Thymus (tissue), 11 donors: ENCODE results near the gene DROSHA. TPM values are rescaled to one million over a fixed set of nuclear protein-coding genes. Genes with fewer than 3 reads are reported as not detected.
"Not testable (repeated sequence)": the region's sequence is repeated elsewhere in the genome, so short reads cannot be mapped to it uniquely, and the experiment has no call there.

Experiments used
- DNase-seq, 9 donors: peaks; one replicate each; pipeline ENCODE4 v3.0.0-alpha.2; 2013; ENCODE audit warnings: low spot score in 9 of 9, low read depth in 6 of 9, missing footprints in 1 of 9
- H3K27ac ChIP-seq, 2 donors: one replicate each; pipeline ENCODE4 v1.5.1; 2013; ENCODE audit warnings: control low read depth in 1 of 2, low read depth in 1 of 2, low read length in 1 of 2, mild to moderate bottlenecking in 1 of 2, moderate library complexity in 1 of 2
- H3K27me3 ChIP-seq, 2 donors: one replicate each; pipeline ENCODE4 v1.5.1; 2013; ENCODE audit warnings: low read length in 1 of 2; ENCODE audit not compliant: control insufficient read depth in 2 of 2, insufficient read depth in 1 of 2
- H3K36me3 ChIP-seq, 2 donors: one replicate each; pipeline ENCODE4 v1.5.1; 2013; ENCODE audit warnings: low read length in 1 of 2, mild to moderate bottlenecking in 1 of 2, moderate library complexity in 1 of 2; ENCODE audit not compliant: control insufficient read depth in 2 of 2, insufficient read depth in 2 of 2
- H3K4me1 ChIP-seq, 2 donors: one replicate each; pipeline ENCODE4 v1.5.1; 2013; ENCODE audit warnings: low read length in 2 of 2; ENCODE audit not compliant: control insufficient read depth in 2 of 2, insufficient read depth in 2 of 2
- H3K4me3 ChIP-seq, 2 donors: one replicate each; pipeline ENCODE4 v1.5.1; 2013; ENCODE audit warnings: low read length in 2 of 2, control low read depth in 1 of 2, mild to moderate bottlenecking in 1 of 2
- H3K9me3 ChIP-seq, 2 donors: one replicate each; pipeline ENCODE4 v1.5.1; 2013; ENCODE audit warnings: low read length in 1 of 2, mild to moderate bottlenecking in 1 of 2; ENCODE audit not compliant: control insufficient read depth in 2 of 2, insufficient read depth in 1 of 2
- WGBS: extraction: QIAGEN DNeasy Blood & Tissue Kit; methylation state at CpG from one replicate; pipeline ENCODE4 v1.1.7; 2013; 5-methylcytosine and 5-hydroxymethylcytosine counted together
- polyA plus RNA-seq: library from polyadenylated mRNA; stranded (reverse); fragments of 200-250 nt; gene quantifications from one replicate; pipeline ENCODE4 v1.2.3, GENCODE V29; 2013
- total RNA-seq: library from RNA; stranded (reverse); fragments of 120-200 nt; gene quantifications from one replicate; pipeline ENCODE4 v1.2.4, GENCODE V29; 2013
- donor health status: healthy.

DROSHA gene
- total and polyA plus RNA-seq, 2 donors, result 34.4 to 138 TPM

- 85% methylated on average over 6 of the region's 6 CpGs for WGBS
- not testable (repeated sequence) for H3K27ac ChIP-seq, H3K9me3 ChIP-seq, H3K4me3 ChIP-seq, H3K27me3 ChIP-seq, DNase-seq, H3K36me3 ChIP-seq, H3K4me1 ChIP-seq
Measured at GRCh38 chr5:31361704-31362528, 170.0 kb downstream of the DROSHA start.

- no peaks in the 10 kb centered on the region for H3K27me3 ChIP-seq
- DNase-seq, result no peak
- no peak overlapping the region for H3K4me3 ChIP-seq
- no peaks in the 10 kb centered on the region for H3K4me1 ChIP-seq
- peaks cover 0 to 1% of the 10 kb centered on the region in 2 donors for H3K9me3 ChIP-seq
- no peak overlapping the region for H3K27ac ChIP-seq
- no peaks in the 10 kb centered on the region for H3K36me3 ChIP-seq
- WGBS, result 97% methylated on average over 1 of the region's 1 CpG
Measured at GRCh38 chr5:31361234-31361633, 170.7 kb downstream of the DROSHA start.

- Histone ChIP-seq H3K27ac (no peak overlapping the region), H3K27me3 (no peaks in the 10 kb centered on the region), H3K9me3 (peaks cover 1 to 2% of the 10 kb centered on the region in 2 donors), H3K4me1 (no peaks in the 10 kb centered on the region), H3K4me3 (no peak overlapping the region), H3K36me3 (no peaks in the 10 kb centered on the region)
- WGBS, result 78% methylated on average over 3 of the region's 3 CpGs
- no peak for DNase-seq
Measured at GRCh38 chr5:31359839-31360238, 172.1 kb downstream of the DROSHA start.

- Histone ChIP-seq H3K4me3 (no peak overlapping the region), H3K4me1 (no peaks in the 10 kb centered on the region), H3K9me3 (peaks cover 0 to 2% of the 10 kb centered on the region in 2 donors), H3K27ac (no peak overlapping the region), H3K27me3 (no peaks in the 10 kb centered on the region), H3K36me3 (no peaks in the 10 kb centered on the region)
- WGBS, result 88% methylated on average over 11 of the region's 11 CpGs
- no peak for DNase-seq
Measured at GRCh38 chr5:31357038-31357437, 174.9 kb downstream of the DROSHA start.

GRCh38 chr5:31355337-31355736 is 176.6 kb downstream of the DROSHA start:
- WGBS, result 77% methylated on average over 3 of the region's 3 CpGs
- peaks cover 0 to 2% of the 10 kb centered on the region in 2 donors for H3K9me3 ChIP-seq
- H3K36me3 ChIP-seq, result no peaks in the 10 kb centered on the region
- no peaks in the 10 kb centered on the region for H3K27me3 ChIP-seq
- H3K4me1 ChIP-seq, result no peaks in the 10 kb centered on the region
- no peak for DNase-seq
- no peak overlapping the region for H3K4me3 ChIP-seq
- H3K27ac ChIP-seq, result no peak overlapping the region

Other genes starting within 250 kb of the DROSHA start
- gene C5orf22, start 208 bp upstream of the DROSHA start, total RNA-seq, result 13.9 TPM
- 16.6 TPM for gene C5orf22, start 208 bp upstream of the DROSHA start, polyA plus RNA-seq
- 4.4 TPM for gene PDZD2, start 107.0 kb upstream of the DROSHA start, total RNA-seq
- 6.8 TPM for gene PDZD2, start 107.0 kb upstream of the DROSHA start, polyA plus RNA-seq